H7 (cell line): ENCODE measurements around the gene NAA10. TPM values are rescaled to one million over a fixed set of nuclear protein-coding genes. Genes with fewer than 3 reads are reported as not detected.

Source experiments
- DNase-seq: peaks from one replicate; pipeline ENCODE4 v3.0.0; 2012
- H3K27me3 ChIP-seq: 2 replicates; pipeline ENCODE4 v1.6.0; 2011; ENCODE audit warnings: mild to moderate bottlenecking, low read length; ENCODE audit not compliant: control insufficient read depth, insufficient read depth
- H3K36me3 ChIP-seq: replicated peaks from 2 replicates; pipeline ENCODE4 v1.5.1; 2011; ENCODE audit warnings: low read length; ENCODE audit not compliant: control insufficient read depth, insufficient read depth
- H3K4me3 ChIP-seq: 2 replicates; pipeline ENCODE4 v1.5.1; 2011; ENCODE audit warnings: low read depth, mild to moderate bottlenecking, control low read depth, low read length, moderate library complexity; ENCODE audit not compliant: insufficient read depth
- total RNA-seq: library from RNA; depleted of rRNA; stranded (reverse); fragments of >200 nt; shearing (Covaris generic); gene quantifications from 2 replicates; pipeline ENCODE4 v1.2.3, GENCODE V29; 2014

The NAA10 gene
- total RNA-seq, 1 experiment from 2014 or later = 97.4 TPM

DNA sequence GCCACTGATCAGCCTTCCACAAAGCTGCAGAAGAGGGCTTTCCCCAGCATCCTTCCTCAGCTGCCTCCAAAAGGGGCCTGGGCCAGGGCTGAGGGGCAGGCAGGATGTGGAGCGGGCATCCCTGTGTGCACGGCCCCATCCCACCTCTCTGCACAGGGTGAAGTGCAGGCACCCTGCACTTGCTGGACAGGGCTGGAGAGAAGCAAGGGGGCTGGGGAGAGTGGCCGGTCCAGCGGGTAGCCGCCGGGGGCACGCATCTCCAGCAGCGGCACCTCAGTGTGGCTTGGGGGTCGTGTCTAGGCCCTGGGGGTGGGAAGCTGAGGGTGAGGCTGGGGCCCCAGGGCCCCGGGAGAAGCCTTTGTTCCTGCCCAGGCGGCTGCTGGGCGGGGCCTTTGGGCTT is 27.4 kb downstream of the NAA10 start:
- H3K4me3 ChIP-seq = no peak overlapping the region
- H3K36me3 ChIP-seq = no peaks in the 10 kb centered on the region; the same call in 1 of the 2 replicates
- no peaks in the 10 kb centered on the region for H3K27me3 ChIP-seq
- DNase-seq = no peak

DNA sequence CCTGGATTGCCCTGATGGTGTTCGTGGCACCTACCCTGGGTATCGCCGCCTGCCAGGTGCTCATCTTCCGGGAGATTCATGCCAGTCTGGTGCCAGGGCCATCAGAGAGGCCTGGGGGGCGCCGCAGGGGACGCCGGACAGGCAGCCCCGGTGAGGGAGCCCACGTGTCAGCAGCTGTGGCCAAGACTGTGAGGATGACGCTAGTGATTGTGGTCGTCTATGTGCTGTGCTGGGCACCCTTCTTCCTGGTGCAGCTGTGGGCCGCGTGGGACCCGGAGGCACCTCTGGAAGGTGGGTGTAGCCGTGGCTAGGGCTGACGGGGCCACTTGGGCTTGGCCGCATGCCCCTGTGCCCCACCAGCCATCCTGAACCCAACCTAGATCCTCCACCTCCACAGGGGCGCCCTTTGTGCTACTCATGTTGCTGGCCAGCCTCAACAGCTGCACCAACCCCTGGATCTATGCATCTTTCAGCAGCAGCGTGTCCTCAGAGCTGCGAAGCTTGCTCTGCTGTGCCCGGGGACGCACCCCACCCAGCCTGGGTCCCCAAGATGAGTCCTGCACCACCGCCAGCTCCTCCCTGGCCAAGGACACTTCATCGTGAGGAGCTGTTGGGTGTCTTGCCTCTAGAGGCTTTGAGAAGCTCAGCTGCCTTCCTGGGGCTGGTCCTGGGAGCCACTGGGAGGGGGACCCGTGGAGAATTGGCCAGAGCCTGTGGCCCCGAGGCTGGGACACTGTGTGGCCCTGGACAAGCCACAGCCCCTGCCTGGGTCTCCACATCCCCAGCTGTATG is 28.5 kb downstream of the NAA10 start:
- Histone ChIP-seq H3K27me3 (no peaks in the 10 kb centered on the region), H3K4me3 (no peak overlapping the region), H3K36me3 (no peaks in the 10 kb centered on the region; the same call in 1 of the 2 replicates)
- no peak for DNase-seq

DNA sequence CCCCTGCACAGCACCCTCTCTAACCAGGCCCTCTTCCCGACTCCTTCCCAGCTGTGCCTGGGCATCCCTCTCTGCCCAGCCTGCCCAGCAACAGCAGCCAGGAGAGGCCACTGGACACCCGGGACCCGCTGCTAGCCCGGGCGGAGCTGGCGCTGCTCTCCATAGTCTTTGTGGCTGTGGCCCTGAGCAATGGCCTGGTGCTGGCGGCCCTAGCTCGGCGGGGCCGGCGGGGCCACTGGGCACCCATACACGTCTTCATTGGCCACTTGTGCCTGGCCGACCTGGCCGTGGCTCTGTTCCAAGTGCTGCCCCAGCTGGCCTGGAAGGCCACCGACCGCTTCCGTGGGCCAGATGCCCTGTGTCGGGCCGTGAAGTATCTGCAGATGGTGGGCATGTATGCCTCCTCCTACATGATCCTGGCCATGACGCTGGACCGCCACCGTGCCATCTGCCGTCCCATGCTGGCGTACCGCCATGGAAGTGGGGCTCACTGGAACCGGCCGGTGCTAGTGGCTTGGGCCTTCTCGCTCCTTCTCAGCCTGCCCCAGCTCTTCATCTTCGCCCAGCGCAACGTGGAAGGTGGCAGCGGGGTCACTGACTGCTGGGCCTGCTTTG is 29.2 kb downstream of the NAA10 start:
- no peak overlapping the region for H3K4me3 ChIP-seq
- H3K36me3 ChIP-seq = no peaks in the 10 kb centered on the region; the same call in 1 of the 2 replicates
- no peak for DNase-seq
- no peaks in the 10 kb centered on the region for H3K27me3 ChIP-seq

DNA sequence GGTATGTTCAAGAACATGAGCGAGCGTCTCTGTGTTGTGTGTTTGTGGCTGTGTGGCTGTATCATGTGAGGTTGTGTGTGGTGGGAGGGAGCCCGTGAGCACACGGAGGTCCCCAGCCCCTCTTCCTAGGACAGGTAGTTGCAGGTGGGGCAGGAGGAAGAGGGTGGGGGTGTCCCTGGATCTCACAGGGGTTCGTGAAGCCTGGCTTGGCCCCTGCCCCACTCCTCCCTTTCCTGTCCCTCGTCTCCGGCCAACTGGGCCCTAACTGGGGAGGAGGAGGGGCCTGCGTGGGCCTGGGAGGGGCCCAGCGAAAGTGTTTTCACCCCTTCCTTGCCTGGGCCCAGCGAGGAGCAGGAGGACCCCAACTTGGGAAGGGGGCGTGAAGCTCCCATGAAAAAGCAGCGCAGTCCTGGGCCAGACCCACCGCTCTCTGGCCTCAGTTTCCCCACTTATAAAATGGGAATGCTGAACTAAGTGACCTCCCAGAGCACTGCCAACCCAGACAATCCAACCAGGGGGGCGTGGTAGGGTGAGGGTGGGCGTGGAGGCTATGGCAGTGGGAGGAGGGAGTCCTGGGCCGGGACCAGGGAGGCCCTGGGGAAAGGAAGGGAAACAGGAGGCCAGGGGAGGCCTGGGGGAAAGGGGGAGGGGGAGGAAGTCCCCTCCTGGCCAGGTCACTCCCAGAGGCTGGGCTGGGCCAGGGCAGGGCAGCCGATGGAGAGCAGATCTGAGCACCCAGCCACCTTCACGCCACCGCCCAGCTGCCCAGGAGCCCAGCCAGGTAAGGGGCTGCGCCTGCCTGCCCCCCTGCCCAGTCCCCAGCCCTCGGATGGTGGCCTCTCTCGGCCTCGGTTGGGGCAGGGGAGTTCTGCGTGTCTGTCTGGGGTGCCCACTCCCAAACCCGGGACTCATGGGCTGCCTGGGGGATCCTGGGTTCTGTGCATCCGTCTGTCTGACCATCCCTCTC is 30.6 kb downstream of the NAA10 start, which contains the start of gene AVPR2:
Gene AVPR2, plus strand, starts transcription at position 683 of the 967 bp plus-strand sequence. CDS start 473 bp downstream, outside the sequence.
- Histone ChIP-seq H3K4me3 (no peak within 1 kb of the TSS), H3K36me3 (no peaks in the 10 kb centered on the region; the same call in 1 of the 2 replicates)
- peak; percentile 66 for DNase-seq

DNA sequence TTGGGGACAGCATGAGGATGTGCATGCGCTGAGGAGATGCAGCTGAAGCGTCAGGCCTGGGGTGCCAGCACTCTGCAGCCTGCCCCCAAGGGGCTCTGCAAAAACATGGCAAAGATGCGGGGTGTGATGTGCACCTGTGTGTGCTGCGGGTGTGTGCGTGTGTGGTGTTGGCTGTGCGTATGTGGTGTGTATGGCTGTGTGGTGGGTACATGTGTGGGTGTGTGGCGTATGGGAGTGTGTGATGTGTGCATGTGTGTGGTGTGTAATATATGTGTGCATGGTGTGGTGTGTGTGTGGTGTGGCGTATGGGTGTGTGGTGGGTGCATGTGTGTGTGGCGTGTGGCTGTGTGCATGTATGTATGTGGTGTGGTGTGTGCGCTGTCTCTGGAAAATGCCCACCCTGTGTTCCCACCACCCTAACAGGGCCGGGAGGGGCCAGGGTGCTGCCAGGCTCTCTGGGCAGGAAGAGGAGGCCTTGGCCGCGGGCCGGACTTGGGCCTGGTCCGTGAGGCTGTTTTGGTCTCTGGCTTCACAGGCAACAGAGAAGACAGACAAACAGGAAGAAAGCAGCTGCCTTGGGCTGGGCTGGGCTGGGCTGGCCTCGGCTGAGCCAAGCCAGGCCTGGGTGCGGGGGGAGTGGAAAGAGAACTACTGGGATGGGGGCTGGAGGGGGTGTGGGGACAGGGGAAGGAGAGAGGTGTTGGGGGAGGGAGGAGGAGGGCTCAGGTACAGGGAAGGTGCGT is 31.4 kb downstream of the NAA10 start:
- H3K36me3 ChIP-seq = no peaks in the 10 kb centered on the region
- H3K4me3 ChIP-seq = no peak overlapping the region
- DNase-seq = peak; percentile 58
- no peaks in the 10 kb centered on the region for H3K27me3 ChIP-seq

More for the DNA sequence above, 30.6 kb downstream of the NAA10 start, which contains the start of gene AVPR2:
- H3K27me3 ChIP-seq = no peaks in the 10 kb centered on the region

DNA sequence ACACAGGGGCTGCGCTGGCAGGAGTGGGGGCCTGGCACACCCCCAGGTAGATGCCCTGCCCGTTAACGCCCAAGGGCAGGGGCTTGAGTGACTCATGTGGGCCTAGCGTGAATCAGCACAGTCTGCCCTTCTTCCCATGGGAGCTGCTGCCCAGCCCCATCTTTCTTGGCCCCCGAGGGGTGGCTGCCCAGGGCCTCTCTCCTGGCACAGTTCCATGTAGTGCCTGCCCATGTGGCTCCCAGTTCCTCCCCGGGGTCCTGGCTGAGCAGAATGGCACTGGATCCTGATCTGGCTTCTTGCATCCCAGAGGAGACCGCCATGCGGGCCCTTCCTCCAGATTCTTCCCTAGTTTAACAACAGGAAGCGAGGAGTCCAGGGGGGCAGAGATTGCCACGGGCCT is 32.5 kb downstream of the NAA10 start:
- no peak overlapping the region for H3K4me3 ChIP-seq
- H3K27me3 ChIP-seq = no peaks in the 10 kb centered on the region
- peak; percentile 40 for DNase-seq

DNA sequence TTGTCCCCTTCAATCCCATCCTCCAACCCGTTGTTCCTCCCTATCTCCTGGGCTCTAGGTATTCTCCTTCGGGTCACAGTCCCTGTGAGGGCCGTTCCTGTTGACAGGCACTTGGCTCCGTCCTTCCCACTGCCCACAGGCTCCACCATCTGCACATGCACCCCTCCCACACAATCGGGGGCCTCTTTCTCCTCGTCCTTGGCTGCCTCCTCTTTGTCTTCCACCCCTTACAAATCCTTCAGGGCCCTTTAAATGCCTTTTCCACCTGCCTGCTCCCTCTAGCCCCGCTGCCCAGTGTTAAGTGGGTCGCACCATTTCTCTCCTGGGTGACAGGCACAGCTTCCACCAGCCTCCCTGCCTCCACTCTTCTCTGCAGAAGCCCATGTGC is 33.1 kb downstream of the NAA10 start:
- Histone ChIP-seq H3K27me3 (no peaks in the 10 kb centered on the region), H3K4me3 (no peak overlapping the region), H3K36me3 (no peaks in the 10 kb centered on the region)
- no peak for DNase-seq

More for the DNA sequence above, 32.5 kb downstream of the NAA10 start:
- no peaks in the 10 kb centered on the region for H3K36me3 ChIP-seq

DNA sequence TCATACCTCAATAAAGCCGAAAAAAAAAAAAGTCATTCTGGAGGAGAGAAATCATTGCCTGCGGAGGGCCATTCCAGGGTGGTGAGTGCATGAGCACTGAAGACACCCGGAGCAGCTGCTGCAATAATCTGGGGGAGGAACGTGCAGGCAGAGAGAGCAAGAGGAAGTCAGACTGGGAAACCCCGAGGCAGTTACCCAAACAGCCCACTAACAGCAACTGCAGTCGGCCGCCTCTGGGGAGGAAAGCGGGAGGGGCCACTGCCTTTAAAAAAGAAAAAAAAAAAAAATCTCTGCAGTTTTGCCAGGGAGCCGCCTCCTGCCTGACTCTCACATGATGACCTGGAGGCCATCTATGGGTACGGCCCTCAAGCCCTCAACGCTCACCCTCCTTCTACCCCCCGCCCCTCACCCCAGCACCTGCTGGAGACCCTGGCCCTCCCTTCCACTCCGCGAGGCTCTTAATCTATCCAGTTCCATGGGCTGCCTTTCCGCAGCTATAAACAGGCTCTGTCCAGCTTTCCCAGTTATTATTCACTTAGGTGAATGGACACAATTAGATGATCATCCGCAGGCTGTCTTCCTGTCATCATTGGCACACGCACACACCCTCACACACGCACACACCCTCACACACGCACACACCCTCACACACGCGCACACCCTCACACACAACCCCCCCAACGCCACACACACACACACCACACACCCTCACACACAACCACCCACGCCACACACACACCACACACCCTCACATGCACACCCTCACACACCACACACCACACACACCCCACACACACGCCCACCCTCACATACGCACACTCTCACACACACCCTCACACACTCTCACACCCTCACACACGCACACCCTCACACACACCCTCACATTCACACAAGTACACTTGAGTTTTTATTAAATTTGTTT is 33.7 kb downstream of the NAA10 start:
- Histone ChIP-seq H3K36me3 (no peaks in the 10 kb centered on the region), H3K4me3 (no peak overlapping the region), H3K27me3 (no peaks in the 10 kb centered on the region)
- DNase-seq = peak; percentile 76

DNA sequence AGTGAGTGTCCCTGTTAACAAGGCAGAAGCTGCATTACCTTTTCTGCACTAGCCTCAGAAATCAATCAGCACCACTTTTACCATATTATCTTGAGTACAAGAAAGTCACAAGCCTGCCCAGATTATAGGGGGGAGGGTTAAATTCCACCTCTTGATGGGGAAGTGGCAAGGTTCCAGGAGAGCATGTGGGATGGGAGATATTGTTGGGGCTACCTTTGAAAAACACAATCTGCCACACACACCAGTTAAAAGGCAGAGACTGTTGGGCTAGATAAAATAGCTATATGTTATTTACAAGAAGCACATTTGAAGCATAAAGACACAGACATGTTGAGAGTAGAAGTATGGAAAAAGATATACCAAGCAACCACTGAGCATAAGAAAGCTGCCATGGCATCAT is 36.9 kb downstream of the NAA10 start:
- DNase-seq = no peak
- Histone ChIP-seq H3K4me3 (no peak overlapping the region), H3K27me3 (no peaks in the 10 kb centered on the region), H3K36me3 (no peaks in the 10 kb centered on the region)

DNA sequence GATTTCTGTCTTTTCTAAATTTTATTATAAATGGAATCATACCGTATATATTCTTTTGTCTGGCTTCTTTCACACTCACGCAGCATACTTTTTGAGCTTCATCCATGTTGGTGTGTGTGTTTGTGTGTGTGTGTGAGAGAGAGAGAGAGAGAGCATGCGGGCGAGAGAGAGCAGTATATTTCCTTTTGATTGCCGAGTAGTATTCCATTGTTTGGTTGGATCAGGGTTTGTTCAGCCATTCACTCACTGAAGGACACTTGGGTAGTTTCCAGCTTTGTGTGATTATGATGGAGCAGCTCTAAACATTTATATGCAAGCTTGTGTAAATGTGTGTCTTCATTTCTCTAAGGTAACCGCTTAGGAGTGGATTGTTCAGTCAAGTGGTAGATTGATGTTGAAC is 45.7 kb downstream of the NAA10 start:
- DNase-seq = no peak
- peaks cover 1% of the 10 kb centered on the region; the same call in 1 of the 2 replicates for H3K27me3 ChIP-seq
- no peaks in the 10 kb centered on the region for H3K36me3 ChIP-seq
- H3K4me3 ChIP-seq = no peak overlapping the region

DNA sequence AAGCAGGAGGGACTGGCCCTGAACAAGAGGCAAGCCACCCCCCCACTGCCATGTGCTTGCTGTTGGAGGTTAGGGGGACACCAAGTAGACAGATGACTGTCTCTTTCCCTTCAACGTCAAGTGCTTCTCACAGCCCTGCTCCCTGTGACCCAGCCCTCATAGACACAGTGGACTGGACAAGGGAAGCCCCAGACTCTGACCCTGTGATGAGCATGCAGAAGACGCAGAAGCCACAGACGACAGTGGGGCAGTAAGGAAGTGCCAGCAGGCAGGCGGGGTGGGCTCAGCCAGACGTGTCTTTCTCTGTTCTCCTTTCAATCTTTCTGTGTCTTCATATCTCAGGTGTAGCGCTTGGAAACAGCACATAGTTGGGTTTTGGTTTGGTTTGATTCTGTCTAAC is 46.5 kb downstream of the NAA10 start:
- Histone ChIP-seq H3K27me3 (peaks cover 1% of the 10 kb centered on the region; the same call in 1 of the 2 replicates), H3K4me3 (no peak overlapping the region), H3K36me3 (no peaks in the 10 kb centered on the region)
- no peak for DNase-seq

DNA sequence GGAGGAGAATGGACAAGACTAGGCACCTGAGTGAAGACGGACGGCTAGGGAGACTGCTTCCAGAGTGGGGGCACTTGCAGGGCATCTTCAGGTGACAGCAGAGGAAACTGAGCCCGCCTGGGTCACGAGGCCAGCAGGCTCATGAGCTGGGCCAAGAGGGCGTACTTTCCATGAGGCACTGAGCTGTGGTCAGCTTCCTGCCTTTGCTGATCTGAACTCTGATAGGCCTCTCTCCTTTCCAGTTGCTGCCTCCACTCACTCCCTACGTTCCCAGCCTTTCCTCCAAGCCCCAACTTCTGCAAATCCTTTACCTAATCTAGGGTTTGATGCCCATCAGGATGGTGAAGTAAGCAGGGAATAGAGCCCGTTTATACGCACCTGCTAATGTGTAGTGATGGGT is 47.5 kb downstream of the NAA10 start:
- Histone ChIP-seq H3K27me3 (peaks cover 1% of the 10 kb centered on the region; the same call in 1 of the 2 replicates), H3K36me3 (no peaks in the 10 kb centered on the region), H3K4me3 (no peak overlapping the region)
- DNase-seq = no peak

DNA sequence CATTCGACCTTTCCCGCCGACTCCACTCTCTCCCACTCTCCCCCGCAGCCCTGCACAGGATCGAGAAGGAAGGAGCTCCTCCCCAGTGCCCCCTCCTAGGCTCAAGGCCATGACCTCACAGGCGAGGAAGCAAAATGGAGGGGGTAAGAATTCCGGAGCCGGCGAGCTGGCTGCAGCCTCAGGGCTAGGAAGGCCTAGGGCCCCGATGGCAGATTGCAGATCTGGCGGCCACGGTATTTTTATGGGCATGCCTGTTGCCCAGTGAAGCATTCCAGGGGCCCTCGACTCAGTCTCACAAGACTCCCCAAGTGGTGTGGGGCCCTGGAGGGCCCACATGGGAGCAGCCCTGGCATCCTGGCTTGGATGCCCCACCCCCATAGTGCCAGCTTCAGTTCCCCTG is 47.9 kb downstream of the NAA10 start:
- H3K27me3 ChIP-seq = peaks cover 1% of the 10 kb centered on the region; the same call in 1 of the 2 replicates
- DNase-seq = no peak
- H3K36me3 ChIP-seq = no peaks in the 10 kb centered on the region
- H3K4me3 ChIP-seq = peak overlapping the region; percentile 54
